ENCODE results near the gene MEN1. TPM values are rescaled to one million over a fixed set of nuclear protein-coding genes. Genes with fewer than 3 reads are reported as not detected.

The MEN1 gene
- total and polyA plus RNA-seq, 8 donors = 8.7 to 25.3 (median 13.5) TPM

GRCh38 chr11:64757549-64758329 lies 52.6 kb downstream of the MEN1 start:
- 84 to 88% methylated on average over 19 of the region's 19 CpGs for WGBS, 2 donors
- Histone ChIP-seq H3K36me3 (peaks cover 0 to 1% (median 0%) of the 10 kb centered on the region in 3 donors), H3K4me1 (no peaks in the 10 kb centered on the region), H3K27ac (no peak overlapping the region), H3K4me3 (no peak overlapping the region), H3K27me3 (no peaks in the 10 kb centered on the region), H3K9me3 (no peaks in the 10 kb centered on the region)
- ATAC-seq = no peak
- intact Hi-C loops (cut with DNase I) = no loop called here
- DNase-seq = peak in 2 of 6 donors; percentile 12 to 48
- no peak for TF ChIP-seq CTCF (IDR thresholded peaks at IDR 0.05)
- no peak for FAIRE-seq

- DNase-seq (peak in 1 of 6 donors; percentile 28), FAIRE-seq (no peak), ATAC-seq (no peak)
- no peaks in the 10 kb centered on the region for H3K36me3 ChIP-seq
- no peak overlapping the region for H3K4me3 ChIP-seq
- no peak overlapping the region for H3K27ac ChIP-seq
- 83 to 86% methylated on average over 13 of the region's 13 CpGs for WGBS, 2 donors
- no peaks in the 10 kb centered on the region for H3K4me1 ChIP-seq
- TF ChIP-seq CTCF (IDR thresholded peaks at IDR 0.05) = no peak
- intact Hi-C loops (cut with DNase I) = no loop called here
- no peaks in the 10 kb centered on the region for H3K9me3 ChIP-seq
- no peaks in the 10 kb centered on the region for H3K27me3 ChIP-seq
These were observed 54.5 kb downstream of the MEN1 start for GRCh38 chr11:64755681-64756361.

DNA sequence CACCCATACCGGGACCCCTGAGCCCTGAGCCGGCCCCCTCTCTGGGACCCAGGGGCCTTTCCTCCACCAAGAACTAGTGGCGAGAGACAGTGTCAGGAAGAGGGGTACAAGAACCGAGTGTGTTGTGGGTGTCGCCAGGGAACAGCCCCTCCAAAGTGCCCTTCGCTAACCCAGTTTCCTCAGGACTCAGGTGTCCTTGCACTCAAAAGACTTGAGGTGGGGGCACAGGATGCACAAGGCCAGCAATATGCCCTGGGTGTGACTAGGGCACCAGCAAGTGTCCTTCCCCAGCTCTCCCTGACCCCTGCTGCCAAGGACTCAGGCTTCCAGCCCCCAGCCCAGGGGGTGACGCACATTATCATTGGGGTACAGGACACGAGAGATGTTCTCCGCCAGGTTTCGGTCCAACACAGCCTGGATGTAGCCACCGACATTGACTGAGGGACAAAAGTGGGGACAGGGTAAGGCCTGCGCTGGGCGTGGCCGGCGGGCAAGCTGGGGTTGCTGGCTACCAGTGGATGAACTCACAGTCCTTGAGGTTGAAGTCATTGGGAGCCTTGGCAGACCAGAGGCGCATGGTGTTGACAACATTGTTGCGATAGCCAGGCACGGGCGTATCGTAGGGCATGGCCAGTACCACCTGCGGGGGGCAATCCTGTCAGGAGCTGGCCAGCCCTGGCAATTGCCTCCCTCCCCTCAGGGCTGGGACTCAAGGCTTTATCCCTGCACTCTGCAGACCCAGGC lies 55.3 kb downstream of the MEN1 start:
- 90 to 94% methylated on average over 20 to 21 of the region's 21 CpGs for WGBS, 2 donors
- DNase-seq = peak in 3 of 6 donors; percentile 11 to 44 (median 42)
- Histone ChIP-seq H3K4me3 (no peak overlapping the region), H3K27me3 (no peaks in the 10 kb centered on the region), H3K4me1 (no peaks in the 10 kb centered on the region), H3K9me3 (no peaks in the 10 kb centered on the region), H3K36me3 (no peaks in the 10 kb centered on the region), H3K27ac (no peak overlapping the region)
- ATAC-seq = no peak
- intact Hi-C loops (cut with DNase I) = no loop called here
- no peak for FAIRE-seq
- TF ChIP-seq CTCF (IDR thresholded peaks at IDR 0.05) = no peak

DNA sequence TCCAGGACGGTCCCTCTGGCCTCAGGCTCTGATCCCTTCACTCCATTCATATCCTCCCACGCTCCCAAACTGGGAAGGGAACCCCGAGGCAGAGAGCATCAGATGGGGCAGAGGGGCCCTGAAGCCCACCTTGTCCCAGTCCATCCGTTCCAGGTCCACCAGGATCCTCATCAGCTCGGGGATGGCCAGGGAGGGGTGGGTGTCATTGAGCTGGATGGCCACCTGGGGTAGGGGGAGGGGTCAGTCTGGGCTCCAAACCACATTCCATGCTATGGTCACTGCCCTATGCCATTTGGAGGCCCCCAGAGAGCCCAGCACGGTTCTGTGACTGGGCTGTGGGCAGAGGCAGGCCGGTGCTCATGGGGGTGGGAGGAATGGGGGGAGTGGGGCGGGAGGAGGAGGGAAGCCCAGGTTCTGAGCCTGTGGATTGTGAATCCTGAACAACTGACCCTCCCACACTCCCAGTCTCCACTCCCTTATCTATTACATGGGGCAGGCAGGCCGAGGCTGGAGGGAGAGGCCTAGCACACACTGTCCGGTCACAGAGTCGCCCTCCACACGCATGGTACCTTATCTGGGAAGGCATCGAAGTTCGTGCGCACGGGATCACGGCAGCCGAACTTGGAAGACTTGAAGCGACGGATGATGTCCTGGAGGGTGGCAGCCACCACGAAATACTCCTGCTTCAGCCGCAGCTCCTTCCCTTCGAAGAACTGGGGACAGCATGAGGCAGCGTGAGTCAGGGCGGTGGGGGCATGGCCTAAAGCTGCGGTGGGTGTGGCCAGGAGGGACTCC lies 56.0 kb downstream of the MEN1 start:
- Histone ChIP-seq H3K27ac (no peak overlapping the region), H3K4me1 (no peaks in the 10 kb centered on the region), H3K27me3 (no peaks in the 10 kb centered on the region), H3K9me3 (no peaks in the 10 kb centered on the region), H3K36me3 (no peaks in the 10 kb centered on the region), H3K4me3 (no peak overlapping the region)
- no peak for TF ChIP-seq CTCF (IDR thresholded peaks at IDR 0.05)
- ATAC-seq (no peak), FAIRE-seq (no peak), DNase-seq (peak in 3 of 6 donors; percentile 11 to 55 (median 41))
- intact Hi-C loops (cut with DNase I) = no loop called here
- 82 to 86% methylated on average over 25 to 26 of the region's 26 CpGs for WGBS, 2 donors

Other genes with a start within 250 kb of the MEN1 start
- gene SLC22A12, start 219.3 kb downstream of the MEN1 start, total RNA-seq = not detected
- not detected for gene SLC22A12, start 219.3 kb downstream of the MEN1 start, polyA plus RNA-seq
- gene NRXN2, start 87.4 kb downstream of the MEN1 start, total RNA-seq = 10 to 100 TPM in 1 of 6 donors, 1 to 10 TPM in 4, under 1 TPM in 1; 0.69 to 10.8 (median 2.2) TPM
- gene NRXN2, start 87.4 kb downstream of the MEN1 start, polyA plus RNA-seq = 1 to 10 TPM in 1 of 2 donors, under 1 TPM in 1; 0.89 to 2.8 TPM
- 1 to 10 TPM in 5 of 6 donors, under 1 TPM in 1; 0.91 to 2.8 (median 2.2) TPM for gene RASGRP2, start 66.4 kb downstream of the MEN1 start, total RNA-seq
- 10 to 100 TPM; 11.2 to 12.4 TPM for gene RASGRP2, start 66.4 kb downstream of the MEN1 start, polyA plus RNA-seq
- under 1 TPM; 0.19 to 0.55 (median 0.42) TPM for gene PYGM, start 50.6 kb downstream of the MEN1 start, total RNA-seq
- 1 to 10 TPM; 1.2 to 1.3 TPM for gene PYGM, start 50.6 kb downstream of the MEN1 start, polyA plus RNA-seq
- 100 to 1,000 TPM in 5 of 6 donors, 10 to 100 TPM in 1; 99.8 to 153 (median 124) TPM for gene SF1, start 32.0 kb downstream of the MEN1 start, total RNA-seq
- gene SF1, start 32.0 kb downstream of the MEN1 start, polyA plus RNA-seq = 100 to 1,000 TPM; 140 to 181 TPM
- 1 to 10 TPM; 6.1 to 8.6 (median 7.0) TPM for gene MAP4K2, start 7.3 kb downstream of the MEN1 start, total RNA-seq
- 10 to 100 TPM; 19.5 to 24.0 TPM for gene MAP4K2, start 7.3 kb downstream of the MEN1 start, polyA plus RNA-seq
- gene CDC42BPG, start 34.1 kb upstream of the MEN1 start, total RNA-seq = 10 to 100 TPM in 5 of 6 donors, 1 to 10 TPM in 1; 9.7 to 16.8 (median 12.7) TPM
- 10 to 100 TPM; 11.6 to 23.8 TPM for gene CDC42BPG, start 34.1 kb upstream of the MEN1 start, polyA plus RNA-seq
- gene EHD1, start 68.1 kb upstream of the MEN1 start, total RNA-seq = 10 to 100 TPM; 13.8 to 22.1 (median 17.9) TPM
- gene EHD1, start 68.1 kb upstream of the MEN1 start, polyA plus RNA-seq = 10 to 100 TPM; 10.1 to 10.6 TPM
- 10 to 100 TPM; 13.3 to 18.4 (median 15.5) TPM for gene ATG2A, start 106.7 kb upstream of the MEN1 start, total RNA-seq
- gene ATG2A, start 106.7 kb upstream of the MEN1 start, polyA plus RNA-seq = 10 to 100 TPM; 33.1 to 34.1 TPM
- gene PPP2R5B, start 114.1 kb upstream of the MEN1 start, total RNA-seq = 10 to 100 TPM in 4 of 6 donors, 1 to 10 TPM in 2; 6.3 to 14.1 (median 10.7) TPM
- 10 to 100 TPM; 21.8 to 24.2 TPM for gene PPP2R5B, start 114.1 kb upstream of the MEN1 start, polyA plus RNA-seq
- 10 to 100 TPM in 5 of 6 donors, 1 to 10 TPM in 1; 9.5 to 16.3 (median 14.2) TPM for gene GPHA2, start 125.3 kb upstream of the MEN1 start, total RNA-seq
- gene GPHA2, start 125.3 kb upstream of the MEN1 start, polyA plus RNA-seq = 1 to 10 TPM; 4.2 to 5.1 TPM
- gene MAJIN, start 161.6 kb upstream of the MEN1 start, total RNA-seq = under 1 TPM in 3 of 6 donors, not detected in 3; 0.14 to 0.47 (median 0.26) TPM
- gene MAJIN, start 161.6 kb upstream of the MEN1 start, polyA plus RNA-seq = under 1 TPM; 0.19 to 0.27 TPM
- 1 to 10 TPM; 5.3 to 6.5 (median 5.7) TPM for gene BATF2, start 186.4 kb upstream of the MEN1 start, total RNA-seq
- gene BATF2, start 186.4 kb upstream of the MEN1 start, polyA plus RNA-seq = 1 to 10 TPM; 4.0 to 4.8 TPM
- 10 to 100 TPM; 27.8 to 47.0 (median 31.7) TPM for gene ARL2, start 203.6 kb upstream of the MEN1 start, total RNA-seq
- 10 to 100 TPM; 60.0 to 79.1 TPM for gene ARL2, start 203.6 kb upstream of the MEN1 start, polyA plus RNA-seq
- gene SNX15, start 216.9 kb upstream of the MEN1 start, total RNA-seq = 10 to 100 TPM in 3 of 6 donors, 1 to 10 TPM in 3; 8.7 to 18.3 (median 9.9) TPM
- gene SNX15, start 216.9 kb upstream of the MEN1 start, polyA plus RNA-seq = 10 to 100 TPM; 10.5 to 13.8 TPM
- 1 to 10 TPM; 3.5 to 5.5 (median 4.4) TPM for gene SAC3D1, start 230.7 kb upstream of the MEN1 start, total RNA-seq
- 1 to 10 TPM; 4.9 to 7.3 TPM for gene SAC3D1, start 230.7 kb upstream of the MEN1 start, polyA plus RNA-seq
- 1 to 10 TPM in 4 of 6 donors, under 1 TPM in 2; 0.51 to 2.7 (median 1.0) TPM for gene NAALADL1, start 248.0 kb upstream of the MEN1 start, total RNA-seq
- 1 to 10 TPM; 4.7 to 7.6 TPM for gene NAALADL1, start 248.0 kb upstream of the MEN1 start, polyA plus RNA-seq